ENCODE data around the gene AVP. TPM values are rescaled to one million over a fixed set of nuclear protein-coding genes. Genes with fewer than 3 reads are reported as not detected.

AVP gene
- total and polyA plus RNA-seq, 9 of the 15 experiments (the other 6 are each of a cell fraction or from before 2014, with no cell fraction given): not detected

DNA sequence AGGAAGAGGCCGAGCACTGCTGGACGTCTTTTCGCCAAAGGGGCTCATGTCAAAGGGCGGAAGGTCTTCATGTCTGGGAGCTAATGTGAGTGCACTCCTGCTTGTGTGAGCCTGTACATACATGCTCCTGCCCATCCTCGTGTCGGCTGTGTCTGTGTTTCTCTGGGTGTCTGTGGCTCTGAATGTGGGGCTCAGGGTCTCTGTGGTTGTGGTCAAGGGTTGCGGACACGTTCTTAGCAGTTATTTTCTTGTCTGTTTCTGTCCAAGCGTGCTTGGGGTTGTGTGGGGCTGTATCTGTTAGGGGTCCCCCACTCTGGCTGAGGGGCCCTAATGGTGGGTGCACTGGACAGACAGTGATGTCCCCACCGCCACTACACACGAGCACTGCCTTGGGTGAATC lies 2.9 kb downstream of the AVP start:
- Histone ChIP-seq H3K4me1 (replicated peaks in 1 of 2; ENCODE audit: control insufficient read depth in 2 of 2, insufficient read depth in 2 of 2, low read length in 2 of 2) (peaks cover 15 to 32% of the 10 kb centered on the region in 2 experiments; a peak in 4 of 5 replicates), H3K27me3 (ENCODE audit: control insufficient read depth in 2 of 2, insufficient read depth in 2 of 2, low read length in 2 of 2) (no peaks in the 10 kb centered on the region), H3K79me2 (ENCODE audit: control insufficient read depth, insufficient read depth, low read length) (no peaks in the 10 kb centered on the region), H3K9me1 (ENCODE audit: control insufficient read depth, insufficient read depth, low read length) (peaks cover 3% of the 10 kb centered on the region), H3K27ac (ENCODE audit: extremely low read depth, low read depth, low read length) (no peak overlapping the region), H2AFZ (ENCODE audit: low read depth, low read length) (no peak overlapping the region), H3K4me3 (no peak overlapping the region), H3K9ac (ENCODE audit: insufficient read depth in 1 of 2, low read depth in 2 of 2, low read length in 2 of 2) (no peak overlapping the region), H3K36me3 (ENCODE audit: control insufficient read depth, insufficient read depth, low read length) (no peaks in the 10 kb centered on the region), H3K4me2 (ENCODE audit: insufficient read depth, low read length) (no peak overlapping the region), H3K9me3 (replicated peaks; ENCODE audit: control insufficient read depth, insufficient read depth, low read depth, low read length) (no peaks in the 10 kb centered on the region), H4K20me1 (replicated peaks; ENCODE audit: control insufficient read depth, insufficient read depth, low read length) (no peaks in the 10 kb centered on the region)
- BruUV-seq (replicated peaks): no TSS peak
- 66% methylated on average over 6 of the region's 11 CpGs for WGBS (ENCODE audit: insufficient coverage, low coverage, missing lambda C conversion rate)
- in situ Hi-C loops (cut with MboI): no loop called here
- no peak for DNase-seq (ENCODE audit: extremely low read depth in 1 of 4, low spot score in 3 of 4)
- FAIRE-seq: no peak
- intact Hi-C loops (cut with micrococcal nuclease): no loop called here
- POLR2A ChIA-PET: no interaction called here
- no peak for ATAC-seq
- TF ChIP-seq ZNF277 (CRISPR knock-in tag; IDR thresholded peaks at IDR 0.05; ENCODE audit: borderline replicate concordance): no peak
- no peak for TF ChIP-seq ATF2 (CRISPR knock-in tag; IDR thresholded peaks at IDR 0.05)
- TF ChIP-seq ZBTB34 (CRISPR knock-in tag; IDR thresholded peaks at IDR 0.05): no peak
- TF ChIP-seq THRB (CRISPR knock-in tag; conservative IDR thresholded peaks at IDR 0.05): no peak
- TF ChIP-seq POLR2G (IDR thresholded peaks at IDR 0.05; ENCODE audit: low read depth, low read length): no peak
- TF ChIP-seq GABPB1 (CRISPR knock-in tag; IDR thresholded peaks at IDR 0.05): no peak
- TF ChIP-seq ASH1L (IDR thresholded peaks at IDR 0.05; ENCODE audit: borderline replicate concordance, low read depth, partially characterized antibody): no peak
- no peak for TF ChIP-seq ZNF445 (CRISPR knock-in tag; IDR thresholded peaks at IDR 0.05; ENCODE audit: low read depth)
- no peak for TF ChIP-seq FOXA1 (IDR thresholded peaks at IDR 0.05; ENCODE audit: borderline replicate concordance)
- TF ChIP-seq YBX1 (IDR thresholded peaks at IDR 0.05): no peak
- no peak for TF ChIP-seq POLR2AphosphoS2 (IDR thresholded peaks at IDR 0.05; ENCODE audit: low read length)
- TF ChIP-seq GTF2B (IDR thresholded peaks at IDR 0.05; ENCODE audit: extremely low read depth, insufficient read length): no peak
- TF ChIP-seq ZNF239 (CRISPR knock-in tag; IDR thresholded peaks at IDR 0.05): no peak
- TF ChIP-seq SMAD1 (IDR thresholded peaks at IDR 0.05; ENCODE audit: low read depth, low read length, partially characterized antibody): no peak
- no peak for TF ChIP-seq FOXJ2 (tag; IDR thresholded peaks at IDR 0.05)
- CTCF ChIA-PET (ENCODE audit: low intra/inter-chr PET ratio): no interaction called here

All from K562 (cell line).